OCI-LY7 (cell line): ENCODE measurements around the gene CKAP2L. TPM values are rescaled to one million over a fixed set of nuclear protein-coding genes. Genes with fewer than 3 reads are reported as not detected.

Source experiments
- BruUV-seq: library from RNA; stranded (reverse); fragments of 400-500 nt; replicated peaks from 2 replicates; lab custom pipeline; 2021; lab: Mats Ljungman, UMichigan
- CTCF ChIA-PET: fragments of 300-600 bp; sonication (Branson Sonifier 250); formaldehyde crosslinking; loops from one replicate; lab custom pipeline; 2022; ENCODE audit warnings: antibody characterized with exemption; ENCODE audit not compliant: unreplicated experiment; lab: Charles Lee
- POLR2A ChIA-PET: fragments of 300-600 bp; sonication (Branson Sonifier 250); formaldehyde crosslinking; loops from one replicate; lab custom pipeline; 2022; ENCODE audit warnings: antibody characterized with exemption; lab: Charles Lee
- DNase-seq: peaks from one replicate; pipeline ENCODE4 v3.0.0-alpha.2; 2015; ENCODE audit warnings: low spot score
- H2AFZ ChIP-seq: fragments of 200-600 bp; sonication (generic), shearing (Covaris generic); 2 replicates; pipeline ENCODE4 v1.6.1; 2014; ENCODE audit warnings: mild to moderate bottlenecking, antibody characterized with exemption, low read length, moderate library complexity
- H3K27ac ChIP-seq: fragments of 200-600 bp; sonication (generic); 2 replicates; pipeline ENCODE4 v1.5.1; 2014; ENCODE audit warnings: mixed run types, low read depth, mild to moderate bottlenecking, moderate library complexity, low read length, inconsistent platforms; ENCODE audit not compliant: poor library complexity, severe bottlenecking
- H3K36me3 ChIP-seq: fragments of 200-600 bp; sonication (generic); 2 replicates; pipeline ENCODE4 v1.6.1; 2014; ENCODE audit warnings: mild to moderate bottlenecking, antibody characterized with exemption, low read length, moderate library complexity, mixed read lengths; ENCODE audit not compliant: insufficient read depth
- H3K4me1 ChIP-seq: fragments of 200-600 bp; sonication (generic); 2 replicates; pipeline ENCODE4 v1.5.1; 2014; ENCODE audit warnings: mild to moderate bottlenecking, low read length; ENCODE audit not compliant: insufficient read depth, poor library complexity, severe bottlenecking
- H3K4me2 ChIP-seq: fragments of 200-600 bp; sonication (generic); 2 replicates; pipeline ENCODE4 v1.6.1; 2014; ENCODE audit warnings: mild to moderate bottlenecking, low read length
- H3K4me3 ChIP-seq: fragments of 200-600 bp; sonication (generic); 2 replicates; pipeline ENCODE4 v1.5.1; 2014; ENCODE audit warnings: mild to moderate bottlenecking, low read depth, low read length; ENCODE audit not compliant: poor library complexity, severe bottlenecking
- H3K79me2 ChIP-seq: fragments of 200-600 bp; sonication (generic); 2 replicates; pipeline ENCODE4 v1.6.1; 2016; ENCODE audit warnings: low read depth, mild to moderate bottlenecking, low read length, moderate library complexity, mixed read lengths; ENCODE audit not compliant: insufficient read depth
- H3K9me2 ChIP-seq: fragments of 200-600 bp; sonication (generic); 2 replicates; pipeline ENCODE4 v1.6.1; 2016; ENCODE audit warnings: mild to moderate bottlenecking, low read length, mixed read lengths; ENCODE audit not compliant: insufficient read depth
- H3K9me3 ChIP-seq: fragments of 200-600 bp; sonication (generic); 2 replicates; pipeline ENCODE4 v1.6.1; 2014; ENCODE audit warnings: mild to moderate bottlenecking, mixed run types, low read length, mixed read lengths
- H4K20me1 ChIP-seq: fragments of 200-600 bp; sonication (generic); 2 replicates; pipeline ENCODE4 v1.6.1; 2014; ENCODE audit warnings: mild to moderate bottlenecking, antibody characterized with exemption, low read length, moderate library complexity, mixed read lengths; ENCODE audit not compliant: insufficient read depth
- EZH2phosphoT487 ChIP-seq: fragments of 200-600 bp; sonication (generic); IDR thresholded peaks from 2 replicates; pipeline ENCODE4 v1.6.1; 2018; ENCODE audit warnings: low read depth, borderline replicate concordance, mild to moderate bottlenecking, mixed run types, antibody characterized with exemption, low read length, moderate library complexity, mixed read lengths
- intact Hi-C: fragments of 100-400 bp; cut with micrococcal nuclease; formaldehyde crosslinking; loops from one replicate; pipeline ENCODE4 v1.10.0; 2022; ENCODE audit not compliant: unreplicated experiment
- total RNA-seq, 2 experiments: library from RNA; depleted of rRNA in 1 of 2; stranded (reverse); fragments of >200 nt in 1 of 2; shearing (Covaris generic) in 1 of 2; gene quantifications; 2 replicates each; pipeline ENCODE4 v1.2.3, GENCODE V29; 2014 to 2022
- TF ChIP-seq, protein P1 (sequence below): fragments of 200-600 bp; sonication (generic); conservative IDR thresholded peaks from 2 replicates; pipeline ENCODE4 v1.5.1; 2014; ENCODE audit warnings: mild to moderate bottlenecking, antibody characterized with exemption, low read length, moderate library complexity, mixed read lengths

CKAP2L gene
- total RNA-seq, 2 experiments from 2014 or later = 31.8 to 61.8 TPM

DNA sequence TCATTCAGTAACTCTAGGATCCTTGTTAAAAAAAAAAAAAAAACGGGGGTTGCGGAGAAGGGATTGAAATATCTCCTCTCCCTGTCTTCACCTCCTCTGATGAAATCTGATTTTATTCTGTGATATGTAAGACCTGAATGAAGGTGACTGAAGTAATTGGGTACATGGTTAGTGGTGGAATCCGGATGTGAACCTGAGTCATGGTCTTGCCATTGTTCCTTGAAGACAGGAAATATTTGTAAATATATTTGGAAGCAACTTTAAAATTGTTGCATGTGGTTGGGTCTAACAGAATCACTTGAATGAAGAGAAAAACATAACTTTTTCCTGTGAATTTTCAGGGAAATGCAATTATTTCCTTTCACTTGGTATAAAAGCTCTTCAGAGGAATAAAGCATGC lies 22.9 kb upstream of the CKAP2L start:
- Histone ChIP-seq H2AFZ (no peak overlapping the region), H4K20me1 (no peaks in the 10 kb centered on the region), H3K27ac (no peak overlapping the region), H3K9me3 (no peaks in the 10 kb centered on the region), H3K4me3 (no peak overlapping the region), H3K4me1 (peaks cover 7% of the 10 kb centered on the region), H3K9me2 (no peaks in the 10 kb centered on the region), H3K79me2 (no peaks in the 10 kb centered on the region), H3K36me3 (no peaks in the 10 kb centered on the region), H3K4me2 (no peak overlapping the region)
- intact Hi-C loops = no loop called here
- no TSS peak for BruUV-seq
- ChIA-PET POLR2A (no interaction called here), CTCF (no interaction called here)
- no peak for DNase-seq
- no peak for TF ChIP-seq EZH2phosphoT487
- TF ChIP-seq, protein P1, sequence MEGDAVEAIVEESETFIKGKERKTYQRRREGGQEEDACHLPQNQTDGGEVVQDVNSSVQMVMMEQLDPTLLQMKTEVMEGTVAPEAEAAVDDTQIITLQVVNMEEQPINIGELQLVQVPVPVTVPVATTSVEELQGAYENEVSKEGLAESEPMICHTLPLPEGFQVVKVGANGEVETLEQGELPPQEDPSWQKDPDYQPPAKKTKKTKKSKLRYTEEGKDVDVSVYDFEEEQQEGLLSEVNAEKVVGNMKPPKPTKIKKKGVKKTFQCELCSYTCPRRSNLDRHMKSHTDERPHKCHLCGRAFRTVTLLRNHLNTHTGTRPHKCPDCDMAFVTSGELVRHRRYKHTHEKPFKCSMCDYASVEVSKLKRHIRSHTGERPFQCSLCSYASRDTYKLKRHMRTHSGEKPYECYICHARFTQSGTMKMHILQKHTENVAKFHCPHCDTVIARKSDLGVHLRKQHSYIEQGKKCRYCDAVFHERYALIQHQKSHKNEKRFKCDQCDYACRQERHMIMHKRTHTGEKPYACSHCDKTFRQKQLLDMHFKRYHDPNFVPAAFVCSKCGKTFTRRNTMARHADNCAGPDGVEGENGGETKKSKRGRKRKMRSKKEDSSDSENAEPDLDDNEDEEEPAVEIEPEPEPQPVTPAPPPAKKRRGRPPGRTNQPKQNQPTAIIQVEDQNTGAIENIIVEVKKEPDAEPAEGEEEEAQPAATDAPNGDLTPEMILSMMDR = no peak

- no peak for DNase-seq
- Histone ChIP-seq H4K20me1 (no peaks in the 10 kb centered on the region), H3K79me2 (no peaks in the 10 kb centered on the region), H3K9me3 (no peaks in the 10 kb centered on the region), H3K36me3 (no peaks in the 10 kb centered on the region), H2AFZ (no peak within 1 kb of the TSS), H3K27ac (no peak within 1 kb of the TSS), H3K4me1 (peaks cover 9% of the 10 kb centered on the region), H3K4me3 (no peak within 1 kb of the TSS), H3K9me2 (no peaks in the 10 kb centered on the region), H3K4me2 (no peak within 1 kb of the TSS)
- CTCF ChIA-PET = no interaction called here
- intact Hi-C loops = no loop called here
- POLR2A ChIA-PET = interaction anchor here (1.3 to 1.5 kb wide), 2 partner anchors 9 to 11 kb away, joined by 3 read pairs; no protein-coding TSS in a partner anchor
- BruUV-seq = no TSS peak
- TF ChIP-seq, protein P1 = no peak
- TF ChIP-seq EZH2phosphoT487 = no peak
These were observed 20.1 kb upstream of the CKAP2L start, which contains the start of gene IL1A for GRCh38 chr2:112784199-112785189. Gene IL1A, minus strand, starts transcription at chr2:112784493. Its CDS starts 723 bp downstream, at chr2:112783770.
